CD4-positive, alpha-beta T cell treated with Interferon alpha-2 for 1 hour (primary cell): ENCODE results near the gene KCNJ18.
"Not testable (repeated sequence)": the region's sequence is repeated elsewhere in the genome, so short reads cannot be mapped to it uniquely, and the experiment has no call there.

Experiments
- DNase-seq, 2 donors: peaks; one replicate each; pipeline ENCODE4 v3.0.0-alpha.2; 2020 to 2022

The KCNJ18 gene

GRCh38 chr17:21671871-21672270 is 20.5 kb upstream of the KCNJ18 start:
- DNase-seq, result not testable (repeated sequence)

DNA sequence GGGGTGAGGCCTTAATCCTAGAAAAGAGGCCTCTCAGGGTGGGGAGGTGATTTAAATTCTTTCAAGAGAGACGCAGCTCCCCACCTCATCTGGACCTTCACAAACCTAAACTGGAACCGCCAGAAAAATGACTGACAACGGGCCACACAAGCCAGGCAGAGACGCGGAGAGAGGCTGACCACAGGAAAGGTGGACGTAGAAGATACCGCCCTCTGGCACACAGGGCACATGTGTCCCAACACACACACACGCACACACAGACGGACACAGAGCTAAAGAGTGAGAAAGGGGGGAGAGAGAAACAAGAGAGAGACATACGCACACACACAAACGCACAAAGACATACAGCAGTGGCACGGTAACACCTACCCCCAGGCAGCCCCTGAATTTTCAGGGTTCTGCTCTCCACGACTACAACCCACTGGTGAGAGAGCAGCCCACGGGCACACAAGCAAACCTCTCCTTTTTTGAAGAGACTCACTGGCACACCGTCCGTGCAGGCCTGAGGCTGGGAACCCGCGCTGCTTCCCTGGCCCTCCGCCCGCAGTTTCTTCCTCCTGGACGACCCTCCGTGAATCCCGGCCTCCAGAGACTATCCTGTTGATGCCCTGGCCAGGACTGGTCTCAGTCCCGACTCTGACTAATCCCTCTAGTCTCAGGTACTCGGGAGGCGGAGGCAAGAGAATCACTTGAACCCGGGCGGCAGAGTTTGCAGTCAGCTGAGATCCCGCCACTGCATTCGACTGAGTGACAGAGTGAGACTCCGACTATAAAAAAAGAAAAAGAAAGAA is 18.7 kb upstream of the KCNJ18 start:
- not testable (repeated sequence) for DNase-seq

GRCh38 chr17:21674242-21674731 is 18.0 kb upstream of the KCNJ18 start:
- DNase-seq, result no peak

DNA sequence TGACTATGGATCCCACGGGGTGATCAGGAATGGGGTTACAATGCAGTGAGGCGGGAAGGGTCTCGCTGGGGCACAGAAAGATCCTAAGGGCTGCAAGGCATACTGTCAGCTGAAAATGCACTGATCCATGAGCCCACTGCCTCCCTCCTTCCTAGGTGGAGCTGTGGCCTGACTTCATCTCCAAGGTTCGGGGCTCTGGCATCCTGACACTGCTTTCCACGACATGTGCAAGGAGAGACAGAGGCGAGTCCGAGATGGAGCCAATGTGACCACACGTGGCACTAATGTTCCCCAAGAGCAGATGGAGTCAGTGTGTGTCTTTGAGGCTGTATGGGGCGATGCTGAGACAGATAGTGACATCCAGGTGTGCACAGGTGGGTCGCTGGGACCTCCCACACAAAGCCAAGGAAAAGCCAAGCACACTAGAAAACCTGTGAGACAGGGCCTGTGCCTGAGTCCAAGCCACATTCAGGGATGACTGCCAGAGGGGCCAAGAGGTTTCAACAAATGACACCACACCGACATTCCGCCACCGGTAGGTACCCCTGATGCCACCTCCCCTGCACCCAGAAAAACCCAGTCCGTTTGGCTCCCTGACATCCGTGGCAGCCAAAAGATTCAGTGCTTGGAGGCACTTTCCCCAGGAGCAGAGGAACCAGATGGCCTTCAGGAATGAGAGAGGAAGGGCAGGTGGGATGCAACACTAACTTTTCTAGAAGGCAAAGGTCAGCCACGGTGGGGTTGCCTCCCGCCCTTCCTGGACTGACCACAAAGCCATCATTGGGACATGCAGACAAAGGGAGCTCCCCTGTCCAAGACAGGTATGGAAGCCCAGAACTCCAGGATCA is 17.2 kb upstream of the KCNJ18 start:
- not testable (repeated sequence) for DNase-seq

DNA sequence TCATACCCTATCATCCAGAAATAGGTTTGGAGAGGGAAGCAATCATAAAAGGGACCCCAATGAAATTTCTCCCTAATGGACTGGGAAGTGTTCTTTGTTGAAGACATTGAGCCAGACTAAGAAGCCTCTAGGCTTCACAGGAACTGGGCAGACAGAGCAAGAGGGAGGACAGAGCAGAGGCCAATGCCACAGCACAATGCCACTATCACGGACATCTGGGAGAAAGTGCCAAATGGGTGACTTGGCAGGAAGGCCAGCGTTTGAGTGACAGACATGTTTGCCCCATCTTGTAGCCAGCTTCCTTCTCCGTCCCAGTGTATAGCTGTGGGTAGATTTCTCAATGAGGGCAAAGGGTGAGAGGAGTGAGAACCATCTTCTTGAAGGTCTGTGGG is 16.6 kb upstream of the KCNJ18 start:
- not testable (repeated sequence) for DNase-seq

- DNase-seq, result no peak
Observed at GRCh38 chr17:21676281-21677111, 15.8 kb upstream of the KCNJ18 start.

- no peak for DNase-seq
Observed at GRCh38 chr17:21677126-21677910, 15.0 kb upstream of the KCNJ18 start.

- DNase-seq, result no peak
Observed at GRCh38 chr17:21677911-21678310, 14.4 kb upstream of the KCNJ18 start.

- DNase-seq, result no peak
Observed at GRCh38 chr17:21678393-21679081, 13.8 kb upstream of the KCNJ18 start.

DNA sequence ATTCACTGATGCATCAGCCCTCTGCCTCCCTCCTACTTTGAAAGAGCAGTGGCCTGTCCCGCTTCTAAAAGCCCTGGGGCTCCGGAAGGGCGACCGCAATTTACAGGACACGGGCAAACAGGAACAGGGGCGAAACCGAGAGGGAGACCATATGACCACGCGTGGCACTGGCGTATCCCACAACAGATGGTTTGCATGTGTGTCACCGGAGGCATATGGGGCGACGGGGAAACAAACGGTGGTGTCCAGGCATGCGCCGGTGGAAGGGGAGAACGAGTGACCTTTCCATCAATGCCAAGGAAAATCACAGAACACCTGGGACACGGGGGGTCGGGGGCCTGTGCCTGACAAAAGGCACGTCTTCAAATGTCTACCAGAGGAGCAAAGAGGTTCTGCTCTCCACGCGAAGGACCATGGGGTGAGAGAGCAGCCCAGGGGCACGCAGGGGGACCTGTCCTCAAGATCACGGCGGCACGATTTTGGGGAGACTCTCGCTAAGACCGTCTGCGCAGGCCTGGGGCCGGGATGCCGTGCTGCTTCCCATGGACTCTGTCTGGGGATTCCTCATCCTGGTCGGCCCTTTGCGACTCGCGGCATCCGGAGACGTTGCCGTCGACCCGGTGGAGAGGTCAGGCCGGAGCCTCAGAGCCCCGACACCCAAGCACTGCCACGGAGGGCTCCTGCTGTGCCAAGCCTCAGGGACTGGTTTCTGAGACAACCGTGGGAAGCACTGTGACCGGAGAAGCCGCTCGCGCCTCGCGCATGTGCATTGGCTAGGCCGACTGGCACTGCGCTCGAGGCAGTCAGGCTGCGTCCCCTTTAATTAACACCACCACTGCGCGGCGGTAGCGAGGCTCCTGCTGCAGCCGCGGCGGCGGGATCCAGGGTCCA is 12.8 kb upstream of the KCNJ18 start:
- DNase-seq, result no peak

GRCh38 chr17:21680366-21680765 is 12.0 kb upstream of the KCNJ18 start:
- no peak for DNase-seq

DNA sequence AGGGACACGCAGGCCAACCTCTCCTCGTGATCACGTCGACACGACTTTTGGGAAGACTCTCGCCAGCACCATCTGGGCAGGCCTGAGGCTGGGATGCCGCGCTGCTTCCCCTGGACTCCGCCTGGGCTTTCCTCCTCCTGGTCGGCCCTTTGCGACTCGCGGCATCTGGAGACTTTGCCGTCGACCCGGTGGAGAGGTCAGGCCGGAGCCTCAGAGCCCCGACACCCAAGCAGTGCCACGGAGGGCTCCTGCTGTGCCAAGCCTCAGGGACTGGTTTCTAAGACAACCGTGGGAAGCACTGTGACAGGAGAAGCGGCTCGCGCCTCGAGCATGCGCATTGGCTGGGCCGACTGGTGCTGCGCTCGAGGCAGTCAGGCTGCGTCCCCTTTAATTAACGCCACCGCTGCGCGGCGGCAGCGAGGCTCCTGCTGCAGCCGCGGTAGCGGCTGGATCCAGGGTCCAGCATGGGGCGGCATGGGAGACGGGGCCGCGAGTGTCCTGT is 11.4 kb upstream of the KCNJ18 start:
- not testable (repeated sequence) for DNase-seq

DNA sequence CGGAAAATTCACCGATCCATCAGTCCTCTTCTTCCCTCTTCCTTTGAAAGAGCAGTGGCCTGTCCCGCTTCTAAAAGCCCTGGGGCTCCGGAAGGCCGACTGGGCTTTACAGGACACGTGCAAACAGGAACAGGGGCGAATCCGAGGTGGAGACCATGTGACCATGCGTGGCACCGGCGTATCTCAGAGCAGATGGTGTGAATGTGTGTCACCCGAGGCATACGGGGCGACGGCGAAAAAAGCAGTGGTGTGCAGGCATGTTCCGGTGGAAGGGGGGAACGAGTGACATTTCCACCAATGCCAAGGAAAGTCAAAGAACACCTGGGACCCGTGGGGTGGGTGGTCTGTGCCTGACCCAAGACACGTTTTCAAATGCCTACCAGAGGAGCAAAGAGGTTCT is 10.7 kb upstream of the KCNJ18 start:
- not testable (repeated sequence) for DNase-seq

- not testable (repeated sequence) for DNase-seq
Observed at GRCh38 chr17:21682130-21682529, 10.2 kb upstream of the KCNJ18 start.

DNA sequence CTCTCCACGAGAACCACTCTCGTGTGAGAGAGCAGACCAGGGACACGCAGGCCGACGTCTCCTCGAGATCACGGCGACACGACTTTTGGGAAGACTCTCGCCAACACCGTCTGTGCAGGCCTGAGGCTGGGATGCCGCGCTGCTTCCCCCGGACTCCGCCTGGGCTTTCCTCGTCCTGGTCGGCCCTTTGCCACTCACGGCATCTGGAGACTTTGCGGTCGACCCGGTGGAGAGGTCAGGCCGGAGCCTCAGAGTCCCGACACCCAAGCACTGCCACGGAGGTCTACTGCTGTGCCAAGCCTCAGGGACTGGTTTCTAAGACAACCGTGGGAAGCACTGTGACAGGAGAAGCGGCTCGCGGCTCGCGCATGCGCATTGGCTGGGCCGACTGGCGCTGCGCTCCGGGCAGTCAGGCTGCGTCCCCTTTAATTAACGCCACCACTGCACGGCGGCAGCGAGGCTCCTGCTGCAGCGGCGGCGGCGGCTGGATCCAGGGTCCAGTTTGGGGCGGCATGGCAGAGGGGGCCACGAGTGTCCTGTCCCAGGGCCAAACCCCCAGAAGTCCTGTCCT is 9.1 kb upstream of the KCNJ18 start:
- not testable (repeated sequence) for DNase-seq

DNA sequence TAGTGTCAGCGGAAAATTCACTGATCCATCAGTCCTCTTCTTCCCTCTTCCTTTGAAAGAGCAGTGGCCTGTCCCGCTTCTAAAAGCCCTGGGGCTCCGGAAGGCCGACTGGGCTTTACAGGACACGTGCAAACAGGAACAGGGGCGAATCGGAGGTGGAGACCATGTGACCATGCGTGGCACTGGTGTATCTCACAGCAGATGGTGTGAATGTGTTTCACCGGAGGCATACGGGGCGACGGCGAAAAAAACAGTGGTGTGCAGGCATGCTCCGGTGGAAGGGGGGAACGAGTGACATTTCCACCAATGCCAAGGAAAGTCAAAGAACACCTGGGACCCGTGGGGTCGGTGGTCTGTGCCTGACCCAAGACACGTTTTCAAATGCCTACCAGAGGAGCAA is 8.4 kb upstream of the KCNJ18 start:
- not testable (repeated sequence) for DNase-seq

DNA sequence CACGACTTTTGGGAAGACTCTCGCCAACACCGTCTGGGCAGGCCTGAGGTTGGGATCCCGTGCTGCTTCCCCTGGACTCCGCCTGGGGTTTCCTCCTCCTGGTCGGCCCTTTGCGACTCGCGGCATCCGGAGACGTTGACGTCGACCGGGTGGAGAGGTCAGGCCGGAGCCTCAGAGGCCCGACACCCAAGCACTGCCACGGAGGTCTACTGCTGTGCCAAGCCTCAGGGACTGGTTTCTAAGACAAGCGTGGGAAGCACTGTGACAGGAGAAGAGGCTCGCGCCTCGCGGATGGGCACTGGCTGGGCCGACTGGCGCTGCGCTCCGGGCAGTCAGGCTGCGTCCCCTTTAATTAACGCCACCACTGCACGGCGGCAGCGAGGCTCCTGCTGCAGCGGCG is 7.9 kb upstream of the KCNJ18 start:
- not testable (repeated sequence) for DNase-seq

- not testable (repeated sequence) for DNase-seq
Observed at GRCh38 chr17:21685061-21685795, 7.1 kb upstream of the KCNJ18 start.
